AG04450 (cell line): Measurements from ENCODE around the gene ANXA4. TPM values are rescaled to one million over a fixed set of nuclear protein-coding genes. Genes with fewer than 3 reads are reported as not detected.

Experiments
- CTCF ChIA-PET: fragments of 300-600, 350-600 bp; formaldehyde crosslinking; extraction: SDS; loops from one replicate; lab custom pipeline; 2022; ENCODE audit warnings: antibody characterized with exemption, inconsistent platforms; lab: Charles Lee
- POLR2A ChIA-PET: fragments of 350-600 bp; formaldehyde crosslinking; extraction: SDS; loops from one replicate; lab custom pipeline; 2021; ENCODE audit warnings: antibody characterized with exemption, inconsistent platforms; lab: Yijun Ruan, JAX
- DNase-seq: peaks from one replicate; pipeline ENCODE4 v3.0.0-alpha.2; 2011; ENCODE audit warnings: low read depth, low spot score
- H3K27ac ChIP-seq: one replicate; pipeline ENCODE4 v1.5.1; 2012; ENCODE audit warnings: low read depth, low read length, control low read depth
- H3K27me3 ChIP-seq: one replicate; pipeline ENCODE4 v1.6.0; 2012; ENCODE audit warnings: low read length; ENCODE audit not compliant: control insufficient read depth, insufficient read depth
- H3K4me3 ChIP-seq: 2 replicates; pipeline ENCODE4 v1.5.1; 2011; ENCODE audit warnings: mild to moderate bottlenecking, low read depth, low read length, control low read depth
- H3K9me3 ChIP-seq: 2 replicates; pipeline ENCODE4 v1.5.1; 2012; ENCODE audit warnings: low read length; ENCODE audit not compliant: control insufficient read depth, insufficient read depth
- CTCF ChIP-seq: IDR thresholded peaks from 2 replicates; pipeline ENCODE4 v1.5.1; 2011; ENCODE audit warnings: low read depth, low read length, control low read depth, inconsistent platforms
- polyA plus RNA-seq: library from polyadenylated mRNA; depleted of rRNA; stranded (reverse); fragments of >200 nt; gene quantifications from 2 replicates; pipeline ENCODE4 v1.2.3, GENCODE V29; 2011

The ANXA4 gene
- polyA plus RNA-seq, 1 experiment, result 105 TPM

- Histone ChIP-seq H3K27me3 (no peaks in the 10 kb centered on the region), H3K4me3 (no peak overlapping the region), H3K9me3 (no peaks in the 10 kb centered on the region), H3K27ac (no peak overlapping the region)
- POLR2A ChIA-PET, result no interaction called here
- DNase-seq, result no peak
- CTCF ChIA-PET, result interaction anchor here (0.6 kb wide), 1 partner anchor 13 kb away, joined by 3 read pairs; no protein-coding TSS in a partner anchor
- no peak for TF ChIP-seq CTCF
These were observed 38.7 kb upstream of the ANXA4 start for GRCh38 chr2:69703189-69703588.

- TF ChIP-seq CTCF, result no peak
- ChIA-PET CTCF (interaction anchor here (0.8 to 0.9 kb wide), 2 partner anchors 21 to 138 kb away, joined by 3 read pairs; no protein-coding TSS in a partner anchor), POLR2A (no interaction called here)
- DNase-seq, result no peak
- no peaks in the 10 kb centered on the region for H3K27me3 ChIP-seq
- H3K9me3 ChIP-seq, result no peaks in the 10 kb centered on the region
- H3K4me3 ChIP-seq, result no peak overlapping the region
- H3K27ac ChIP-seq, result no peak overlapping the region
These were observed 37.5 kb upstream of the ANXA4 start for GRCh38 chr2:69704446-69704845.

- DNase-seq, result no peak
- Histone ChIP-seq H3K27ac (no peak overlapping the region), H3K27me3 (no peaks in the 10 kb centered on the region), H3K4me3 (no peak overlapping the region), H3K9me3 (no peaks in the 10 kb centered on the region; the same call in 1 of the 2 replicates)
- ChIA-PET CTCF (no interaction called here), POLR2A (no interaction called here)
- no peak for TF ChIP-seq CTCF
These were observed 32.6 kb upstream of the ANXA4 start for GRCh38 chr2:69709290-69709689.

GRCh38 chr2:69711971-69712370 is 30.0 kb upstream of the ANXA4 start:
- DNase-seq, result no peak
- no peak for TF ChIP-seq CTCF
- H3K27ac ChIP-seq, result no peak overlapping the region
- CTCF ChIA-PET, result interaction anchor here (1.4 to 5.1 kb wide), 3 partner anchors 12 to 212 kb away, joined by 3 to 27 read pairs (median 6); no protein-coding TSS in a partner anchor
- POLR2A ChIA-PET, result no interaction called here
- no peaks in the 10 kb centered on the region for H3K27me3 ChIP-seq
- H3K4me3 ChIP-seq, result no peak overlapping the region
- no peaks in the 10 kb centered on the region; the same call in 1 of the 2 replicates for H3K9me3 ChIP-seq

- H3K9me3 ChIP-seq, result no peaks in the 10 kb centered on the region; the same call in 1 of the 2 replicates
- no peak for DNase-seq
- no peak overlapping the region for H3K4me3 ChIP-seq
- H3K27ac ChIP-seq, result no peak overlapping the region
- H3K27me3 ChIP-seq, result no peaks in the 10 kb centered on the region
- no peak for TF ChIP-seq CTCF
- CTCF ChIA-PET, result interaction anchor here (0.6 to 5.1 kb wide), 12 partner anchors 8 to 1162 kb away, joined by 3 to 27 read pairs (median 4); no protein-coding TSS in a partner anchor
- POLR2A ChIA-PET, result no interaction called here
These were observed 27.9 kb upstream of the ANXA4 start for GRCh38 chr2:69714024-69714423.
